ENCODE data around the gene MAST4. TPM values are rescaled to one million over a fixed set of nuclear protein-coding genes. Genes with fewer than 3 reads are reported as not detected.

Gene MAST4
- total and polyA plus RNA-seq, 2 of the 4 experiments (the other 2 are of a cell fraction) = 4.8 to 6.8 TPM

DNA sequence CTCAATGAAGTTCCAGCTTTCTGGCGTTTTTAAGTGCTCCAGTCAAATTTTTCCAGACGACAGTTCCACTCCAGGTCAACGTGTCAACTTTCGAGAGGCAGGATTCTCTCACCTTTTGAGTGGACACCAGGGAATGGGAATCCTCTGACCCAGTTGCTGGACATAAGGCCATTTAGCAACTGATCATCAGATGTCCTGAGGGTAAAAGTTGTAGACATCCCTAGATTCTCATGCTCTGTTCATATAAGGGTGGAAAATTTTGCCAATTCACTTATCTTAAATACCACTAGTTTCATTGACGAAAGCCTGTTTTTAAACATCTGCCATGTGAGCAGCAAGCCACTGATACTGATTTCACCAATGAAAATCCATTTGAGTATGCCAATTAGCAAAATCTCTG is 275.5 kb downstream of the MAST4 start:
- ChIA-PET POLR2A (ENCODE audit: unreplicated experiment) (no interaction called here), CTCF (no interaction called here)
- no peak overlapping the region for H2AK5ac ChIP-seq (ENCODE audit: low read depth, low read length)
- no peak overlapping the region for H4K5ac ChIP-seq (ENCODE audit: low read depth, low read length)
- no peaks in the 10 kb centered on the region for H3K79me1 ChIP-seq (ENCODE audit: low read depth in 1 of 2, low read length in 2 of 2)
- no peaks in the 10 kb centered on the region for H3K36me3 ChIP-seq (ENCODE audit: control insufficient read depth, insufficient read depth, low read length)
- intact Hi-C loops (cut with micrococcal nuclease) (no loop called here), in situ Hi-C loops (cut with MboI; ENCODE audit: low sequenced_read_pairs) (no loop called here), dilution Hi-C loops (cut with HindIII; ENCODE audit: low sequenced_read_pairs, unreplicated experiment) (no loop called here)
- no peaks in the 10 kb centered on the region for H3K4me1 ChIP-seq (ENCODE audit: control insufficient read depth, insufficient read depth, low read length)
- H3K4ac ChIP-seq (ENCODE audit: low read depth, low read length) = no peak overlapping the region
- H3K27ac ChIP-seq (ENCODE audit: insufficient read depth, low read length) = no peak overlapping the region
- no peak overlapping the region for H3K18ac ChIP-seq (ENCODE audit: low read depth, low read length)
- no peaks in the 10 kb centered on the region for H4K20me1 ChIP-seq (ENCODE audit: insufficient read depth, low read length)
- no peaks in the 10 kb centered on the region for H3K9me3 ChIP-seq (ENCODE audit: control insufficient read depth, insufficient read depth, low read length)
- DNase-seq (no peak), ATAC-seq (ENCODE audit: low read depth) (no peak)
- H3K23ac ChIP-seq (ENCODE audit: low read depth, low read length) = no peak overlapping the region
- H2BK15ac ChIP-seq (ENCODE audit: low read depth, low read length) = no peak overlapping the region
- H2AK9ac ChIP-seq (replicated peaks; ENCODE audit: low read depth, low read length, poor library complexity) = no peak overlapping the region
- no peak overlapping the region for H2BK5ac ChIP-seq (ENCODE audit: low read depth, low read length, poor library complexity, severe bottlenecking)
- TF ChIP-seq RAD21 (IDR thresholded peaks at IDR 0.05; ENCODE audit: low read length) (no peak), MAFK (IDR thresholded peaks at IDR 0.05; ENCODE audit: low read depth, low read length) (no peak), MXI1 (IDR thresholded peaks at IDR 0.05; ENCODE audit: borderline replicate concordance, low read depth, low read length) (no peak), NFE2L2 (IDR thresholded peaks at IDR 0.05; ENCODE audit: low read depth, low read length) (no peak), CTCF (conservative IDR thresholded peaks at IDR 0.05; ENCODE audit: low read depth, low read length) (no peak), FOS (IDR thresholded peaks at IDR 0.05; ENCODE audit: low read depth, low read length) (no peak), POLR2A (IDR thresholded peaks at IDR 0.05; ENCODE audit: low read depth, low read length) (no peak), RCOR1 (IDR thresholded peaks at IDR 0.05; ENCODE audit: insufficient replicate concordance, low read length) (no peak), MAZ (IDR thresholded peaks at IDR 0.05; ENCODE audit: borderline replicate concordance, low read depth, low read length) (no peak), SMC3 (IDR thresholded peaks at IDR 0.05; ENCODE audit: low read depth, low read length) (no peak), CHD1 (IDR thresholded peaks at IDR 0.05; ENCODE audit: low read depth, low read length) (no peak), BHLHE40 (IDR thresholded peaks at IDR 0.05; ENCODE audit: low read depth, low read length) (no peak), ELK1 (IDR thresholded peaks at IDR 0.05; ENCODE audit: borderline replicate concordance, low read depth, low read length) (no peak)
- TF ChIP-seq, protein P1, sequence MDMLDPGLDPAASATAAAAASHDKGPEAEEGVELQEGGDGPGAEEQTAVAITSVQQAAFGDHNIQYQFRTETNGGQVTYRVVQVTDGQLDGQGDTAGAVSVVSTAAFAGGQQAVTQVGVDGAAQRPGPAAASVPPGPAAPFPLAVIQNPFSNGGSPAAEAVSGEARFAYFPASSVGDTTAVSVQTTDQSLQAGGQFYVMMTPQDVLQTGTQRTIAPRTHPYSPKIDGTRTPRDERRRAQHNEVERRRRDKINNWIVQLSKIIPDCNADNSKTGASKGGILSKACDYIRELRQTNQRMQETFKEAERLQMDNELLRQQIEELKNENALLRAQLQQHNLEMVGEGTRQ (IDR thresholded peaks at IDR 0.05; ENCODE audit: low read depth, low read length) = no peak
- H3K56ac ChIP-seq (ENCODE audit: extremely low read depth, insufficient read depth, low read length) = no peak overlapping the region; the same call in 1 of the 2 replicates
- no peak overlapping the region for H3K4me2 ChIP-seq (ENCODE audit: low read depth, low read length)
- no peak overlapping the region for H2BK20ac ChIP-seq (ENCODE audit: low read depth, low read length)
- H3K14ac ChIP-seq (replicated peaks; ENCODE audit: low read depth, low read length) = no peak overlapping the region
- H4K91ac ChIP-seq (ENCODE audit: insufficient read depth, low read depth, low read length) = no peak overlapping the region
- no peak overlapping the region for H2BK120ac ChIP-seq (ENCODE audit: low read depth, low read length)
- H2AFZ ChIP-seq (replicated peaks; ENCODE audit: low read length, poor library complexity) = no peak overlapping the region
- H3K9ac ChIP-seq (ENCODE audit: low read depth, low read length) = no peak overlapping the region
- H3K4me3 ChIP-seq (ENCODE audit: insufficient read depth, low read depth, low read length) = no peak overlapping the region
- H3K27me3 ChIP-seq (ENCODE audit: control insufficient read depth, insufficient read depth, low read length) = peaks cover 2% of the 10 kb centered on the region
- BruUV-seq (replicated peaks) = no TSS peak
- no peak overlapping the region for H4K8ac ChIP-seq (ENCODE audit: low read depth in 2 of 2, low read length in 2 of 2)
- no peaks in the 10 kb centered on the region for H3K9me1 ChIP-seq (ENCODE audit: insufficient read depth, low read length)
- WGBS, 2 experiments (ENCODE audit: extremely low coverage in 2 of 2, insufficient read length in 1 of 2) = no CpG with 5 or more reads among the region's 5 CpGs

All from IMR-90 (cell line).